Neural cell (in vitro differentiated cells): ENCODE measurements around the gene PTPRN2.

Source experiments
- EP300 ChIP-seq: fragments of 450-650 bp; conservative IDR thresholded peaks from 2 replicates; pipeline ENCODE4 v1.6.1; 2014; ENCODE audit warnings: antibody characterized with exemption, mild to moderate bottlenecking, moderate library complexity; ENCODE audit not compliant: poor library complexity, severe bottlenecking
- EZH2 ChIP-seq: fragments of 200-600, 300-800 bp; shearing (Covaris generic), sonication (generic); IDR thresholded peaks from 2 replicates; pipeline ENCODE4 v1.6.1; 2014; ENCODE audit warnings: antibody characterized with exemption, low read length, borderline replicate concordance, mild to moderate bottlenecking; ENCODE audit not compliant: insufficient read depth, poor library complexity, severe bottlenecking
- MXI1 ChIP-seq: fragments of 450-650 bp; conservative IDR thresholded peaks from 2 replicates; pipeline ENCODE4 v1.6.1; 2014; ENCODE audit warnings: antibody characterized with exemption, mild to moderate bottlenecking; ENCODE audit not compliant: poor library complexity, severe bottlenecking
- POLR2AphosphoS5 ChIP-seq: IDR thresholded peaks from 2 replicates; pipeline ENCODE4 v1.6.1; 2012
- RAD21 ChIP-seq: fragments of 450-650 bp; conservative IDR thresholded peaks from 2 replicates; pipeline ENCODE4 v1.6.1; 2014; ENCODE audit warnings: antibody characterized with exemption, mild to moderate bottlenecking, moderate library complexity
- SMC3 ChIP-seq: fragments of 450-650 bp; conservative IDR thresholded peaks from 2 replicates; pipeline ENCODE4 v1.6.1; 2014; ENCODE audit warnings: antibody characterized with exemption, mild to moderate bottlenecking, moderate library complexity; ENCODE audit not compliant: poor library complexity
- TAF1 ChIP-seq: IDR thresholded peaks from 2 replicates; pipeline ENCODE4 v1.6.1; 2012; ENCODE audit warnings: low read depth
- TF ChIP-seq, protein P1 (sequence below): fragments of 450-650 bp; IDR thresholded peaks from 2 replicates; pipeline ENCODE4 v1.5.1; 2014; ENCODE audit warnings: antibody characterized with exemption, mild to moderate bottlenecking, moderate library complexity; ENCODE audit not compliant: poor library complexity, severe bottlenecking
- TF ChIP-seq, protein P2 (sequence below): IDR thresholded peaks from 2 replicates; pipeline ENCODE4 v1.6.1; 2012; ENCODE audit warnings: borderline replicate concordance

DNA sequence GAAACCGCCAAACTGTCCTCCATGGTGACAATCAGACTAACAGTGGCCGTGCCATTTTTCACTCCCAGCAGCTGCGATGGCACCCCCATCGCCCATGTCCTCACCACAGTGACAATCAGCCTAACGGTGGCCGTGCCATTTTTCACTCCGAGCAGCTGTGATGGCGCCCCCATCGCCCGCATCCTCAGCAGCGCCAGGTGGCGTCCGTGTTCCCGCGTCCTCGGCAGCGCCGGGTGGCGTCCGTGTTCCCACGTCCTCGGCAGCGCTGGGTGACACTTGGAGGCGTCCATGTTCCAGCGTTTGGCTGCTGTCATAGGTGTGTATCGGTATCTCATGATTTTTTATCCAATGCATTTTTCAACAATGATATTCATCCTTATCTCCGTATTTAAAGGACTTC lies 267.3 kb downstream of the PTPRN2 start:
- TF ChIP-seq, protein P1, sequence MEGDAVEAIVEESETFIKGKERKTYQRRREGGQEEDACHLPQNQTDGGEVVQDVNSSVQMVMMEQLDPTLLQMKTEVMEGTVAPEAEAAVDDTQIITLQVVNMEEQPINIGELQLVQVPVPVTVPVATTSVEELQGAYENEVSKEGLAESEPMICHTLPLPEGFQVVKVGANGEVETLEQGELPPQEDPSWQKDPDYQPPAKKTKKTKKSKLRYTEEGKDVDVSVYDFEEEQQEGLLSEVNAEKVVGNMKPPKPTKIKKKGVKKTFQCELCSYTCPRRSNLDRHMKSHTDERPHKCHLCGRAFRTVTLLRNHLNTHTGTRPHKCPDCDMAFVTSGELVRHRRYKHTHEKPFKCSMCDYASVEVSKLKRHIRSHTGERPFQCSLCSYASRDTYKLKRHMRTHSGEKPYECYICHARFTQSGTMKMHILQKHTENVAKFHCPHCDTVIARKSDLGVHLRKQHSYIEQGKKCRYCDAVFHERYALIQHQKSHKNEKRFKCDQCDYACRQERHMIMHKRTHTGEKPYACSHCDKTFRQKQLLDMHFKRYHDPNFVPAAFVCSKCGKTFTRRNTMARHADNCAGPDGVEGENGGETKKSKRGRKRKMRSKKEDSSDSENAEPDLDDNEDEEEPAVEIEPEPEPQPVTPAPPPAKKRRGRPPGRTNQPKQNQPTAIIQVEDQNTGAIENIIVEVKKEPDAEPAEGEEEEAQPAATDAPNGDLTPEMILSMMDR = no peak
- TF ChIP-seq, protein P2, sequence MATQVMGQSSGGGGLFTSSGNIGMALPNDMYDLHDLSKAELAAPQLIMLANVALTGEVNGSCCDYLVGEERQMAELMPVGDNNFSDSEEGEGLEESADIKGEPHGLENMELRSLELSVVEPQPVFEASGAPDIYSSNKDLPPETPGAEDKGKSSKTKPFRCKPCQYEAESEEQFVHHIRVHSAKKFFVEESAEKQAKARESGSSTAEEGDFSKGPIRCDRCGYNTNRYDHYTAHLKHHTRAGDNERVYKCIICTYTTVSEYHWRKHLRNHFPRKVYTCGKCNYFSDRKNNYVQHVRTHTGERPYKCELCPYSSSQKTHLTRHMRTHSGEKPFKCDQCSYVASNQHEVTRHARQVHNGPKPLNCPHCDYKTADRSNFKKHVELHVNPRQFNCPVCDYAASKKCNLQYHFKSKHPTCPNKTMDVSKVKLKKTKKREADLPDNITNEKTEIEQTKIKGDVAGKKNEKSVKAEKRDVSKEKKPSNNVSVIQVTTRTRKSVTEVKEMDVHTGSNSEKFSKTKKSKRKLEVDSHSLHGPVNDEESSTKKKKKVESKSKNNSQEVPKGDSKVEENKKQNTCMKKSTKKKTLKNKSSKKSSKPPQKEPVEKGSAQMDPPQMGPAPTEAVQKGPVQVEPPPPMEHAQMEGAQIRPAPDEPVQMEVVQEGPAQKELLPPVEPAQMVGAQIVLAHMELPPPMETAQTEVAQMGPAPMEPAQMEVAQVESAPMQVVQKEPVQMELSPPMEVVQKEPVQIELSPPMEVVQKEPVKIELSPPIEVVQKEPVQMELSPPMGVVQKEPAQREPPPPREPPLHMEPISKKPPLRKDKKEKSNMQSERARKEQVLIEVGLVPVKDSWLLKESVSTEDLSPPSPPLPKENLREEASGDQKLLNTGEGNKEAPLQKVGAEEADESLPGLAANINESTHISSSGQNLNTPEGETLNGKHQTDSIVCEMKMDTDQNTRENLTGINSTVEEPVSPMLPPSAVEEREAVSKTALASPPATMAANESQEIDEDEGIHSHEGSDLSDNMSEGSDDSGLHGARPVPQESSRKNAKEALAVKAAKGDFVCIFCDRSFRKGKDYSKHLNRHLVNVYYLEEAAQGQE = no peak
- no peak for TF ChIP-seq RAD21
- no peak for TF ChIP-seq POLR2AphosphoS5
- no peak for TF ChIP-seq EZH2
- no peak for TF ChIP-seq EP300
- TF ChIP-seq SMC3 = no peak
- TF ChIP-seq TAF1 = no peak
- no peak for TF ChIP-seq MXI1
